T1000 (cell line): Measurements from ENCODE around the gene MRTFA.
"Not testable (repeated sequence)": the region's sequence is repeated elsewhere in the genome, so short reads cannot be mapped to it uniquely, and the experiment has no call there.

Experiments used
- DNase-seq: peaks from one replicate; lab custom pipeline; 2025; ENCODE audit warnings: mixed read lengths; lab: John Stamatoyannopoulos, UW

Gene MRTFA

DNA sequence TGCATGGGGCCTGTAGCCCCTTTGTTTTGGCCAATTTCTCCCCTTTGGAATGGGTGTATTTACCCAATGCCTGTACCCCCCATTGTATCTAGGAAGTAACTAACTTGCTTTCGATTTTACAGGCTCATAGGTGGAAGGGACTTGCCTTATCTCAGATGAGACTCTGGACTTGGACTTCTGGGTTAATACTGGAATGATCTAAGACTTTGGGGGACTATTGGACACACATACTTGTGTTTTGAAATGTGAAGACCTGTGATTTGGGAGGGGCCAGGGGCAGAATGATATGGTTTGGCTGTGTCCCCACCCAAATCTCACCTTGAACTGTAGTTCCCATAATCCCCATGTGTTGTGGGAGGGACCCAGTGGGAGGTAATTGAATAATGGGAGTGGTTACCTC lies 82.5 kb downstream of the MRTFA start:
- DNase-seq, result not testable (repeated sequence)

DNA sequence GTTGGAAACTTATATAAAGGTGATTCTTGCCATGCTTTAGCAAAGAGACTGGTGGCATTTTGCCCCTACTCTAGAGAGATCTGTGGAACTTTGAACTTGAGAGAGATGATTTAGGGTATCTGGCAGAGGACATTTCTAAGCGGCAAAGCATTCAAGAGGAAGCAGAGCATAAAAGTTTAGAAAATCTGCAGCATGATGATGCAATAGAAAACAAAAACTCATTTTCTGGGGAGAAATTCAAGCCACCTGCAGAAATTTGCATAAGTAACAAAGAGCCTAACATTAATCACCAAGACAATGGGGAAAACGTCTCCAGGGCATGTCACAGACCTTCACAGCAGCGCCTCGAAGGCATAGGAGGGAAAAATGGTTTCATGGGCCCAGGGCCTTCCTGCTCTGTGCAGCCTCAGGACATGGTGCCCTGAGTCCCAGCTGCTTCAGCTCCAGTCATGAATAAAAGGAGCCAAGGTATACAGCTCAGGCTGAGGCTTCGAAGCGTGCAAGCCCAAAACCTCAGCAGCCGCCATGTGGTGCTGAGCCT lies 83.4 kb downstream of the MRTFA start:
- no peak for DNase-seq

DNA sequence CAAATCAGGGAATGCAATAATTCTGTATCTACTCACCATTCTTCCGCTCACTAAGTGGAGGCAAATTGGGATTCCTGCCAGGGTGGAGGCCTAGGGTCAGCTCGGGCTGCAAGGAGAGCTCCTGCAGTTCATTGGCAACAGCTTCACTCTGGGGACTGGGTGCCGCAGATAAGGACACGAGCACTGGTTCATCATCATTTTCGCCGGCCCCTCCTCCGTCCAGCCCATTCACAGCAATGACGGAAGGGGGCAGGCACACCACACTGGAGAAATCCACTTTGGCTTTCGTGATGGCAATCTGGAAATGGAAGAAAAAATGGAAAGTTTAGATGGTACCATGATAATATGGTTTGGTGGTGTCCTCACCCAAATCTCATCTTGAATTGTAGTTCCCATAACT lies 84.4 kb downstream of the MRTFA start:
- DNase-seq, result no peak

DNA sequence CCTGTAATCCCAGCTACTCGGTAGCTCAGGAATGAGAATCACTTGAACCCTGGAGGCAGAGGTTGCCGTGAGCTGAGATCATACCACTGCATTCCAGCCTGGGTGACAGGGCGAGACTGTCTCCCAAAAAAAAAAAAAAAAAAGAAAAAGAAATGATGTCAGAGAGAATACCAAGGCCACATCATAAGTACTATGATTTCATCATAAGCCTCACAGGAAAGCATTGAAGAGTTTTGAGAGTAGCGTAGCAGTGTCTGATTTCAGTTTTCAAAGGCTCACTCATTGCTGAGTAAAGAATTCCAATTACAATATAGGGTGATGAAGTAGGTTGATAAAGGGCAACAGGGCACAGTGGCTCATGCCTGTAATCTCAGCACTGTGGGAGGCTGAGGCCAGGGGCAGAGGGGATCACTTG lies 88.8 kb downstream of the MRTFA start:
- no peak for DNase-seq

DNA sequence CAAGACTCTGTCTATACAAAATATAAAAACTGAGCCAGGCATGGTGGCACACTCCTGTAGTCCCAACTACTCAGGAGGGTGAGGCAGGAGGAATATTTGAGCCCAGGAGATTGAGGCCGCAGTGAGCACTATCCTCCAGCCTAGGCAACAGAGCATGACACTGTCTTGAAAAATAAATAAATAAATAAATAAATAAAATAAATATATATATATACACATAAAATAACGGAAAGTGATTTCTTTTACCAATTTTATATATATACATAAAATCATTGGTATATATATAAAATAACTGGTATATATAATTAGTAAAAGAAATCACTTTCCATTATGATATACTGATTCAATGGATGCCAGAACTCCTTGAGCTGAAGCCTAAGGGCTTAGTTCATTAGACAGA lies 91.8 kb downstream of the MRTFA start:
- DNase-seq, result no peak

DNA sequence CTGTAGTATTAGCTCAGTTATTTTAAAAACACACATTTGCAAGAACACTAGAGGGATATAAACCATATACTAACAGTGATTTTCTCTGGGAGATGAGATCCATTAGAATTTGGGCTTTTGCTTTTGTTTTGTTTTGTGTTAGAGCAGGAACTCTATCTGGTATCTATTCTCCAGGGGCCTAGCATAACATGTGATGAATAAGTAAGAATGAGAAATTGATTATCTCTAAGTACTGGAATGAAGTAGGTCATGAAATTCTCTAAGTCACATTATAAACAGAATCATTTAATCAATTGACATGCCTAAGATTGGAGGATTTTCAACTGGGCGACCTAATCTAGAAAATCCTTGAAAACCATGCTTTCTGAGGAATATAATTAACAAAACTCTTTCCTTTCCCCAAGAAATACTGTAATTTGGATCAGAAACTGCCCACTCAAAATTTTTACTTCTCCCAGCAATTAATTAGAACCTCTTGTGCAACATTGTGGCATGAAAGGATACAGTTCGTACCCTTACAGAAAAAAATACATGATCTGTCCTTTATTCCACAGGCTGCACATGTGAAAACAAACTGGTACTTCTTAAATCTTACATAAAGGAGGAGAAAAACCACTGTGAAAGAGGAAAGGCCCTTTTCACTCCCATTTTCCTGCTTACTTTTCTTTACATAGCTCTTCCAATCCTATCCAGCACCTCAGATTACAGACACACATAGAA lies 93.5 kb downstream of the MRTFA start:
- no peak for DNase-seq

DNA sequence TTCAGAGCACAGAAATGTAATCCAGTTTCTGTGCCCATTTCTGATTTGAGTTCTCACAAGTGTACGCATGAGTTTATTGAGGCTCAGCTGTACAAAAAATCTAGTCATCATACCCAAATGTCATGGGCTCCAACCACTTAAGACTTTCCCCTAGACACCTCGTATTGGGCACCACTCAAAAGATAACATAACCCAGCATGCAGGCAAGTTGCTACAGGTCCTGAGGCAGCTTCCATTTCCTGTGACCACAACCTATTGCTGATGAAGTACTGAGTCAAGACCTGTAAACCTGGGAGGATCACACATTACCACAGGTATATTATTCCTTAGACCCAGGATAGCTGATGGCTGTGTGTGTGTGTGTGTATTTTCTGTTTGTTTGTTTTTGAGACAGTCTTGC lies 95.2 kb downstream of the MRTFA start:
- DNase-seq, result no peak

DNA sequence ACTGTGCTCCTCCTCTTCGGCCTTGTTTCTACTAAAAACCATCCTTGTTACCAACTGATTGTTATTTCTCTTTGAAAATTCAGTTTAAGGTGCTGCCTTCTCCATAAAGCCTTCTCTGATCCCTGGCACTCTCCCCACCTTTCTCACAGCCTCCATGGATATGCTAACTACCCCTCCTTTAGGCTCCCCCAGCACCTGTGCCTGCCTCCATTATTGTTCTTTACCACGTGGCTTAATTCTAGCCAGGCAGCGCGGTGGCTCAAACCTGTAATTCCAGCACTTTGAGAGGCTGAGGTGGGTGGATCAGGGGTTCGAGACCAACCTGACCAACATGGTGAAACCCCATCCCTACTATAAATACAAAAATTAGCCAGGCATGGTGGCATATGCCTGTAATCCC lies 96.3 kb downstream of the MRTFA start:
- no peak for DNase-seq

DNA sequence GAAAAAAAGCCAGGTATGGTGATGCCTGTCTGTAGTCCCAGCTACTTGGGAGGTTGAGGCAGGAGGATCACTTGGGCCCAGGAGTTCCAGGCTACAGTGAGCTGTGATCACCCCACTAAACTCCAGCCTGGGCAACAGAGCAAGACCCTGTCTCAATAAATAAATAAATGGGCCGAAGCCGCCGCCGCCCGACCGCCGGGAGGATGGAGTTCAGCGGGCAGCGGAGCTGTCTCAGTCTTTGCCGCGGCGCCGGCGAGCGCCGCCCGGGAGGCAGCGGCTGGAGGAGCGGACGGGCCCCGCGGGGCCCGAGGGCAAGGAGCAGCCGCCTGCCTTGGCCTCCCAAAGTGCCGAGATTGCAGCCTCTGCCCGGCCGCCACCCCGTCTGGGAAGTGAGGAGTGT lies 100.4 kb downstream of the MRTFA start:
- not testable (repeated sequence) for DNase-seq

DNA sequence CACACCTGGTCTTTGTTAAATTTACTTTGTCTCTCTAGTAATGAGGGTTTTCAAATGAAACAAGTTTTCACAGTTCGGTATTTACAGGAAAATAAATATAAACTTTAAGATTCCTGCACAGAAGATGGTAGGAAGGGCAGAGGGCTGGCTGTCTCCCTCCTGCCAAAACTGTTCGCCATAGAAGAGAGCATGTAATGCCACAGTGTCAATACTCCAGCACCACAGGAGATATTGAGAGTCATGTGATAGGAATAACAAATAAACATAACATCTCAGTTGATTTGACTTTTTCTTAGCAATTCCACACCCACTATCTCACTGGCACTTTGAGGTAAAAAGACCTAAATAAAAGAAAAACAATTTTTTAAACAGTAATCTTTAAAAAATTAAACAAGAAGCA lies 100.9 kb downstream of the MRTFA start:
- no peak for DNase-seq

DNA sequence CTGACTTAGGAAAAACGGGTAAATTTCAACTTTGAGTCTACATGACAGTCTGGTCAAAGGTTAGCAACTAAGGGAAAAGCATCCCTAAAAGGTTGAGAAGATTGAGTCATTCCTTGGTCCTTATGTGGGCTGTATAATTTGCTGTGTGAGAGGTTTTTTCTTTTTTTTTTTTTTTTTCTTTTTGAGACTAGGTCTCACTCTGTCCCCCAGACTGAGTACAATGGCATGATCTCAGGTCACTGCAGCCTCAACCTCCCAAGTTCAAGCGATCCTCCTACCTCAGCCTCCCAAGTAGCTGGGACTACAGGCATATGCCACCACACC lies 101.4 kb downstream of the MRTFA start:
- DNase-seq, result no peak

DNA sequence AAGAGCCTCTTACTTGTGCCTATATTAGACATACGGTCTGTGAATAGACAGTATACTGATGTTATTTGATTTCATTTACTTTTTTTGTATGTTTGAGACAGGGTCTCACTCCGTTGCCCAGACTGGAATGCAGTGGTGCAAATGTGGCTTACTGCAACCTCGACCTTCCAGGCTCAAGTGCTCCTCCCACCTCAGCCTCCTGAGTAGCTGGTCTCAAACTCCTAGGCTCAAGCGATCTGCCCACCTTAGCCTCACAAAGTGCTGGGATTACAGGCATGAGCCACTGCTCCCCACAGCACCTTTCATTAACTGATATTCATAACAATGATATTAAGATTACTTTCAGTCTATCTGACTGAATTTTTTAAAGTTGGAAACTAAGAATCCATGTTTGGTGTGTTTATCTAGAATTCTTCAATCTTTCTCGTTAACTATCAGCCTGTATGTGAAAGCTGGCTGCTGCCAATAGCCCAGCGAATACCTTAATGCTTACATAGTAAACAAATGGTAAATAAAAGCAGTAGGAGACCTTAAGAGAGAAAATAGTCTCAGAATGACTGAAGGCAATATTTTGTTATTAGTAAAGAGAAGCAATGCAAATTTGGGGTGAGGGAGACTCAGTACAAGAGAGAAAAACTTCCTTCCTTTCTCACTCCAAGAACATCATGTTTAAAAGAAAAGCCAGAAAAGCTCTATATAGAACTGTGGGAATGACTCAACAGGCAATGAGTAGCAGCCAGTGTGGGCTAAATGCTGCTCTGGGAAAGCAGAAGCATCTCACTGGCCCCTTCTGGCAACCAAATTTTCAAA lies 101.9 kb downstream of the MRTFA start:
- DNase-seq, result no peak

DNA sequence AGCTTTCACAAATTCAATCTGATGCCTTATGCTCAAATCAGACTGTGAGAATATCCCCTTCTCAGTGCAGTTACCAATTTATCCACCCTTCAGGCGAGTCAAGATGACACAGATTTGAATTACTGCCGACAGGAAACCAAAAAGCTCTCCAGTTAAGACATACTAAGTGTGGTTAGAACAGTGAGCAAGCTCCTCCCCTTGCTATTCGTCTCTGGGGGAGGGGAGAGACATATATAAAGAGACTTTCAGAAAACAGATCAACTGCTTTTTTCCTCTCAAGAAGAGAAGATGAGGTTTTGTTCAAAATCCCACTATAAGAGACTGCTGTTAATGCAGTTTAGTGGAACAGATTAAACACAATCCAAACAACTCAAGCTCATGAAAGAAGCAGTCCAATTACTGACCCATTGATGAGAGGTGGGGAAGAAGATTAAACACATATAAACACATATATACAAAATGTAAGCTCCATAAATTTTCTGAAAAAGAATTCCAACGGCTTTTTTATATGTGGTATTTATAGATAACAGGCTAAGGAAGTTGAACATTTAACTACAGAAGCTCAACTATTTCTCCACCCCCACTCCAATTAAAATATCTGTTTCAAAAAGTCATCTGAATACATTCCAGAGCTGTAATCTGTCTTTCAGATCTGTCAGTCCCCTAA lies 102.7 kb downstream of the MRTFA start:
- no peak for DNase-seq

DNA sequence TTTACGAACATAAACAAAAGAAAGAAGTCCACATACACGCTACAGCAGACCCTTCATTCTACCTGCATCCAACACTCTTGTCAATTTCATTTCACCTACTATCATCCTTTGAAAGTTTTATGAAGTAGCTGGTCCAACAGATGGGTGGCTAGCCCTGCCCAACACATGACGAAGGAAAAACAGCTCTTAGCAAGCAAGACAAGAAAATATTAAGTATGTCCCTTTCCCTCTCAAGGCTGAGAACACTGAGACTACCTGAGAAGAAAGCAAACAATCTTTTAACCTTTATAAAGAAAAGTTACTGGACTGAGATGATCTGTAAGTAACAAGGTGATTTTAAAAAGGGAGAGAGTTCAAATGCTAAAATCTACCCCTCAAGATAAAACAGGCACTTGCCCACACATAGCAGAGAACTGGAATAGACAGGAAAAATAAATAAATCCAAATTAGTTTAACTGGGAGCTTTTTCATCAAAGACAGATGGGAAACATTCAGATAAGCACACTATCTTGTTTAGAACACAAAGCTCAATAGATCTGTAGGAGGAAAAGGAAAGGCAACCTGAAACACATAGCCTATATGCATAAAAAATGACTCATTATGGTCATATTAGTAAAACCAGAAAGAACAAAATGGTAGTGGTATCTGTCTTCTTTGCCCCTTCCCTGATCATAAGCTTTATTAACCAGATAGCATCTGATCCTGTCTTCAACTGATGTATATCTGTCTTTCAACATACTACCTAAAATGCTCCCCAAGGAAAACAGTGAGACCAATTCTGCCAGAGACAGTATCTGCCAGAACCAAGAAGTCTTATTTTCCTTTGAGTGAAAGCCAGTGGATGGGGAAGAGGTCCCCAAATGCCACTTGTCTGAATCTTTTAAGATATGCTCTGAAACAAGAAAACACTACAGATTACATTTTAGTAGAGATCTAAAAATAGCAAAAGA lies 104.3 kb downstream of the MRTFA start:
- DNase-seq, result no peak

DNA sequence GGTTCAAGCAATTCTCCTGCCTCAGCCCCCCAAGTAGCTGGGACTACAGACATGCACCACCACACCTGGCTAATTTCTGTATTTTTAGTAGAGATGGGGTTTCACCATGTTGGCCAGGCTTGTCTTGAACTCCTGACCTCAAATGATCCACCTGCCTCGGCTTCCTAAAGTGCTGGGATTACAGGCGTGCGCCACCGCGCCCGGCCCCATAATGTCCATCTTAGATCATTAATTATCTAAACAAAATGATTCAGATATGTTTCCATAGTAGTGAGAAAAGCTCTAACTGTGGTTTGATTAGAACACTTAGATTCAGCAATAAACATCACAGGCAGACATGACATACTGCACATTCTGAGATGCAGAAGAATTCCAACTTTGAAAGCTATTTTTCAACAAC lies 106.1 kb downstream of the MRTFA start:
- DNase-seq, result not testable (repeated sequence)

DNA sequence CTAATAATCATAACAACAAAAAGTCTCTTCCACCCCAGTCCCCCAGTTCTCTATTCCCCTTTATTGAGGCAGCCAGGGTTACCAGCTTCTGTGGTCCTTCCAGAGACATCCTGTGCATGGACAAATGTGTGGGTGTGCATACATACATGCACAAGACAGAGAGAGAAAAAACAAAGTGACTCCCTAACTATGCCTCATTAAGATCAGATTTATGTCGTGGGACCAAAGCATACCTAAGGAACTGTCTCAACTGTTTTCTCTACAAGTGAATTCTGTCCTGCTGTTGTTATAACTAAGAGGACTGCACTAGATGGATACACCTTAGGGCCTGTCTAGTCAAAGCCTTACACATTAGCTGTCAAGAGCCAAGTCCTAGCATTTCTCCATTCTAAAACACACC lies 106.7 kb downstream of the MRTFA start:
- DNase-seq, result no peak

DNA sequence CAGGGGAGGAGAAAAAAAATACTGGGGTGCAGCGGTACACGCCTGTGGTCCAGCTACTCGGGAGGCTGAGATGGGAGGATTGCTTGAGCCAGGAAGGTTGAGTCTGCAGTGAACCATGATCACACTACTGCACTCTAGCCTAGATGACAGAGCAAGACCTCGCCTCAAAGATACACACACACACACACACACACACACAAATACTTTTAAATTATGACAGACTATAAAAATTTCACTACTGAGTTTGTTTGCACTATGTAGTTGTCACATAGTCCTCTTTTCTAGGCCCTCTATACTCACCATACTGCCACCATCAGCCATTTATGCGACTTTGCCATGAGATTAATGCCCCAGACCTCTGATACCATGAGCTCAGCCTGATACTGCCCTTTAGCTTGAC lies 109.6 kb downstream of the MRTFA start:
- DNase-seq, result no peak

DNA sequence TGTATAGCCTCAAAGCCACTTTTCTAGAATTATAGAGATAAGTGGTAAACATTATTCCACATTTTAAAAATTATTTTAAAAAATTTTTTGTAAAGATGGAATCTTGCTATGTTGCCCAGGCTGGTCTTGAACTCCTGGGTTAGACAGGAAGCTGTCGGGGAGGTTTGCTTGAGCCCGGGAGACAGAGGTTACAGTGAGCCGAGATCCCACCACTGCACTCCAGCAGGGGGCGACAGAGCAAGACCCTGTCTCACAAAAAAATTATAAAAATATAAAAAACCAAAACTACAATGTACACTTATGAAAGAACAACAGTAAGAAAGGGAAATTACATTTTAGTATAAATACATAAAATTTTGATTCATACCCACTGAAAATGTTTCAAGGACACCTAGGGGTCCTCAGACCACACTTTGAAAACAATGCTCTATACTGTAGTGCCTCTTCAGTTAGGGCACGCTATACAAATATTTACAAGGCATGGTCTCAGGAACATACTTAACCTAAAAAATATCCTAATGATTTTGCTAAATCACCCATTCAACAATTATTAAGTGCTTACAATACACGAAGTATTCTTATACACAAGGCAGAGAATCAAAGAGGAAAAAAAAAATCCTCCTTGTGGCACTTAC lies 111.2 kb downstream of the MRTFA start:
- peak; percentile 13 for DNase-seq

DNA sequence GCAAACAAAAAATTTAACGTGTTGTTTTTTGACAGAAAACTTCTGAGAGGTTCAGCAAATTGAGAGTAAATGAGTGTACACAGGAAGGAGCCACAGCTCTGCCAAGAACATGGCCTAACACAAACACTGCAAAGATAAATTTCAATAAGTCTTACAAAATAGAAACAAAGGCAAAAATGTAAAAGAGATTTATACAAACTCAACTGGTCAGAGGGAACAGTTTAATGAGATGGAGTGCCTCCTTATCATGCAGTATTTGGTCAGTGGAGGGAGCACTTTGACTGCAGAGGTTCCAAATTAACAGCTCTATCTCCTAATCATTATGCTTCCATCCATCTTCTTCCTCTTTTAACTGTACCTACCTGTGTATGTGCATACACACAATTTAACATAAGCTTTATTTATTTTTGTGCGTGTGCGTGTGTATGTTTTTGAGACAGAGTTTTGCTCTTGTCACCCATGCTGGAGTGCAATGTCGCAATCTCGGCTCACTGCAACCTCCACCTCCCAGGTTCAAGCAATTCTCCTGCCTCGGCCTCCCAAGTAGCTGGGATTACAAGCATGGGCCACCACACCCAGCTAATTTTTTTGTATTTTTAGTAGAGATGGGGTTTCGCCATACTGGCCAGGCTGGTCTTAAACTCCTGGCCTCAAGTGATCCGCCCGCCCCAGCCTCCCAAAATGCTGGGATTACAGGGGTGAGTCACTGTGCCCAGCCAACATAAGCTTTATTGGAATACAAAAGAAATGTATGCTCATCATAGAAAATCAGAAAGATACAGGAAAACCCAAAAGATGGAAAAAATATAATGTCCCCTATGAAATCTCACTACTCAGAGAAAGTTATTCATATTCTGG lies 111.9 kb downstream of the MRTFA start:
- no peak for DNase-seq

DNA sequence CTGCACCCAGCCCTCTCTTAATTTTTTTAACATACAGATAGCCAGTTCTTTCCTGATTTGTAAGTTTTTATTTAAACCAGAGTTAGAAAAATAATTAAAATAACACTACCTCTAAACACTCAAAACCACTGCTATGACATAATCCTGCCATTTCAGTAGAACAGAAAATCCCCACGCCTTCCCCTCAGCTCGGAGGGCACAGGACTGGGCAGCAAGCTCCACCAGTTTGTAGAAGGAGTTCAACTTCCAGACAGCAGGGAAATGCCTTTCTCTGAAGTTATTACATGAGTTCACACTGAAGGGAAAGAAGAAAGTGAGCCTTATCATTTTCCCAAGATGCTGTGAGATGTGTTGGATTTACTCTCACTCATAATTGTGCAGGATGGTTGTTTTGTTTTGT lies 114.4 kb downstream of the MRTFA start:
- no peak for DNase-seq
